Kidney glomerular epithelial cell (primary cell): ENCODE data around the gene KCNMA1.

ENCODE experiments used
- DNase-seq: peaks from one replicate; lab custom pipeline; 2025; lab: John Stamatoyannopoulos, UW

The KCNMA1 gene

DNA sequence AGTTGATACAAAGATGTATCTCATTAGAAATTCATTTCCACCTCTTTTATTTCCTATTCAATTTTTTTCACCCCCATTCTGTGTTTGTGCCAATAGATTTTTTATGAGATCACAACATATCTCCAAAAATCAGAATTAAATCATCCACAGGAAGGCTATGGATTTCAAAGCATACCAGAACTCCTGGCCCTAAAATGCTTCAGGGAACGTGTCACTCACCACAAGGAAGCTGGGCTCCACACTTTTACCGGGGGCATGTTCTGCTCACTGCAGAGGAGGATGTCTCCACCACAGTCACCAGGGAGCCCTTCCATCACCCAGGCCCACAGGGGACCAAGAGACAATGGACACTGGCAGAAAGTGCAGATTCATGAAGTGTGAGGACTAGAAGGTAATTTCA lies 456.8 kb downstream of the KCNMA1 start:
- no peak for DNase-seq

GRCh38 chr10:77180104-77180503 lies 457.5 kb downstream of the KCNMA1 start:
- DNase-seq, result no peak

DNA sequence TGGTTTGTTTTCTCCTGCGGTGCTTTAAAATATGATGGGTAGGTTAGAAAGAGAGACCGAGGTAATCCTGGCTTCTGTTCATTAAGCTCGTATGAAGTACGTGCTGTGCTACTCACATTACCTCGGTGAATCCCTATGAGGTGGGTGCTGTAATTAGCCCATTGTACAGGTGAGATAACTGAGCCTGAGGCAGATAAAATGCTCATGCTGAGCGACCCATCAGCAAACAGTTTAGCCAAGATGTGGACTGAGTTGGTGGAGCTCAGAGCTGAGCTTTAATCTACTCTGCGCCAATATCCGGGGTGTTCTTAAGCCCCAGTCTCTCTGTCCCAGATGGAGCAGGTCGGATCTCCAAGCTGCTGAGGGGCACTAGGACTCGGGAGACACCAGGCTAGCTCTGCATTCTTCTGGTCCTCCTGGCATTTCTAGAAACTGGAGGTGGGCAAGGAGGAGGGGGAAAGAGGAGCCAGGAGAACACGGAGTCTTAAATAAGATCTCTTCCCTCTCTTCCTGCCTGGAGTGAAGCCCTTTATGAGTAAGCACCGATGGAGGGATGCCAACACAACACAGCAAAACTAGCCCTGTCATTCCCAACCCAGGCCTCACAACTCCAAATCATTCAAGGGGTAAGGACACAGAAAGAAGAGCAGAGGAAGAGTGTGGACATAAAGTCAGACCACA lies 458.5 kb downstream of the KCNMA1 start:
- peak; percentile 78 for DNase-seq

GRCh38 chr10:77177589-77177988 lies 460.0 kb downstream of the KCNMA1 start:
- no peak for DNase-seq

DNA sequence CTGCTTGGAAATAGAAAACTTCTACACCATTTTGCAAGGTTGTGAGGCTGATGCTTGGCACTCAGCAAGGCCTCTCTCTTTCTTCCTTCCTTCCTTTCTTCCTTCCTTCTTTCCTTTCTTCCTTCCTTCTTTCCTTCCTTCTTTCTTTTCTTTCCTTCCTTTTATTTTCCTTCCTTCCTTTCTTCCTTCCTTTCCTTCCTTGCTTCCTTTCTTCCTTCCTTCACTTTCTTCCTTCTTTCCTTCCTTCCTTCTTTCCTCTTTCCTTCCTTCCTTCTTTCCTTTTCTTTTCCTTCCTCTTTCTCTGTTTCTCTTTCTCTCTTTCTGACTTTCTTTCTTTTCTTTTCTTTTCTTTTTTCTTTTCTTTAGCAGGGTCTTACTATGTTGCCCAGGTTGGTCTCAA lies 460.4 kb downstream of the KCNMA1 start:
- DNase-seq, result no peak

- no peak for DNase-seq
These were observed 461.4 kb downstream of the KCNMA1 start for GRCh38 chr10:77176232-77176631.

DNA sequence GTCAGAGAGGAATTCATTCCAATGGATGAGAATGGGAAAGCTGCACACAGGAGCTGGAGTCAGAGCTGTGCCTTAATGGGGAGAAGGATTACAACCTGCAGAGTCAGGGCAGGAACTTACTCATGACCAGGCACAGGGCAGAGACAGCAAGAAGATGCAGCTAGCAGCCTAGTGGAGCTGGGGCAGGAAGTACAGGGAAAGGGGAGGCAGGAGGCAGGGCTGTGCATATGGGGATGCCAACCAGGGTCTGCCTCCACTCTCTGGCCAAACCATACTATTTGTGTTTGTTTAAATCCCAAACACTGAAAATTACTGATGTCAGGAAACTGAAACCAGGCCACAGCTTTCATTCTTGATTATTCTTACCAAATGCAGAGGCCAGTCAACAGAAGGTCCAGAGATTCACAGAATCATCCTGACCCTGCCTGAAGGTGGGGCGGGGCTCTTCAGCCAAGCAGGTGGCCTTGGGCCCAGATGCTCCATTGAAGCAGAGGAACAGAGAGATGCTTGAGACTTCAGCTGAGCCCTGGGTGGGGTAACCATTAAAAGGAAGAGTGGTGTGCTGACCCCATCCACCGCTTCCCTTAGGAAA lies 461.9 kb downstream of the KCNMA1 start:
- no peak for DNase-seq

DNA sequence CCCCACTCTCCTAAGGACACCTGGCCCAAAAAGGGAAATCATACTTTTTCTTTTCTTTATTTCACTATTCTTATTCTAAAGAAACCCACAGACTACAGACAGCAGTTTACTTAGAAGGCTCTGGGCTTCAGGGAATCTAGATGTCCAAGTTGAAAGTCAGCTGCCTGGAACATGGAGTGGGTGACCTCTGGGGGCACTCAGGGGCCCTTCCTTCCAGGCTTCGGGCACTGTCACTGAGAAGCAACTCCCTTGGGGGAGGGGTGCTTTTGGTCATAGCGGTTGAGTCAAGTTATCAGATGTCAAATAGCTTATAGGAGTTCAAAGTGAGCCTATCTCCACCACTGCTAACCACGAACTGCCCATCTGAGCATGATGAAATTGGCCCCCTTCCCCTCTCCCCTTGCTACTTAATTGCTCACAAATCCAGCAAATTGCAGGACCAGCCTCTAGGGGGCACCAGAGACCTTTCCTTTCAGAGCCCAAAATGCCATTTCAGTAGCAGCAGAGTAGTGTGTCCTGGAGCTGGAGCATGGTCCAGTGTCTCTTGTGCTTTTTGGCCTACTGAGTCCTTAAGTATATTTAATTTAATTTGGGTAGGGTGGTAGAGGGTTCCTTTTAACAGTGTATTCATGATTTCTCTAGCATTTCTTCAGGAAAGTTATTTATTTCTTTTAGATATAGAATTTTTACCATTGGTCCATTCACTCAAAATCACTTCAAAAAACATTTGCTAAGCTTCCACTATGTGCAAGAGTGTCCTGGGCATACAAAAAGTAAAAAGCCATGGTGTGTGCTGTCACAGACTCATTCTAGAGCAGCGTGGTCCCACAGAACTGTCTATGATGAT lies 463.8 kb downstream of the KCNMA1 start:
- peak; percentile 77 for DNase-seq

DNA sequence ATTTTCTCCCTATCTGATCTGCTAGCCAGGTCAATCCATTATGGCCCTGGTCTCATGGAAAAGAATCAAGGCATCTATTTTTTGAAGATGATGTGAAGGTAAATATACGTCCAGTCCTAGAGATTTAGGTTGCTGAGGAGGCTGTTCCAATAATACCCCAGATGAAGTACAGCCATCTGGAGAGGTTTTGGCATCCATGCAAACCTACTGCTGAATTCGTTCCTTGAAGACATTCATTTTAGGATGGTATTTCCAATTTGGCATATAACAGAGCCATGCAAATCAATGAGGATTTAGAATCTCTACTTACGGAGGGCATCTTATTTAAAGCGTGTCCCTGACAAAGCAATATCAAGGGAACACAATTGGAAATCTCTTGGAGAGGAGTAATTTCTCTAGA lies 465.5 kb downstream of the KCNMA1 start:
- no peak for DNase-seq

DNA sequence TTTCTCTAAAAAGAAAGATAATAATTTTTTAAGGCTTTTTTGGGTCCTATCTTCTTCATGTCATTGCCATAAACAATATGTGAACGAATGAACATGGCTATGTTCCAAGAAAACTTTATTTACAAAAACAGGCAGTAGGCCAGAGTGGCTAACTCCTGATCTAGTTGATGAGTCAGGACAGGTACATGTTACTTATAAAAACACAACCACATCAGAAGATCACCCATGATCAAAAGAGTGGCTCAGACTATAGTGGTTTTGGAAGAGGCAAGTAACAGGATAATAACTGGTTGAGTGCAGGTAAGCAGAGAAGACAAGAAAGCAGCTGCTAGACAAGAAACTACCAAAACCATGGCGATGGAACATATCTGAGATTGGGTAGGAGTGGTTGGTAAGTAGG lies 468.7 kb downstream of the KCNMA1 start:
- DNase-seq, result no peak

GRCh38 chr10:77168161-77168560 lies 469.4 kb downstream of the KCNMA1 start:
- DNase-seq, result no peak

GRCh38 chr10:77165445-77166208 lies 472.0 kb downstream of the KCNMA1 start:
- DNase-seq, result peak; percentile 56

DNA sequence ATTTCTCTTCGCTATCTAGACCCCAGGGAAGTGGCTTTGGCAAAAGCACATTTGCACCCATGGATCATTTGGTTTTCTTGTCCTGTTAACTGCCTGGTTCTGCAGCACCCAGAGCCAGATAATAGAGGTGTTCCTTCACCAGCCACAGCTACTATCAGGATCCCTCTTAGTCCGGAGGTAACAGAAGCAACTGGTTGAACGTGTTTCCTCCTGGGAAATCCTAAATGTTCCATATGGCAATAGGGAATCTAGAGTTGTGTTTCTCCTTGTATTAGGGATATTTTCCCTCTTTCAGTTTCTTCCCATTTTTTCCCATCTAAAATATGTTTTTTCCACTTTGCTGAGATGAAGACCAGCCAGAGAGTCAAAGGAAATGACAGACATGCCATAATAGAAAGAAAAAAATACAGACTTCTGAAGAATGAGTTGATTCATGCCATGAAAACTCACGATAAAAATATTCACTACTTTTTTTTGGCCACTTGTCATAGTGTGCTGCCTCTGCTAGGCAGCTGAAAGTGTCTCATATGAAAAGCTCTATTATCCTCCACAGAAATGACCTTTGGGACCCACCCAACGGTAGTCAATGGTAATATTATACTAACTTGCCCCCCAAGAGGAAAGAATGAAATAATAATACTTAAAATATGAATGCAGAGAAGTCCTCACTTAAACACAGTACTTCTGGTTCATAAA lies 472.8 kb downstream of the KCNMA1 start:
- DNase-seq, result peak; percentile 13

- peak; percentile 97 for DNase-seq
These were observed 473.8 kb downstream of the KCNMA1 start for GRCh38 chr10:77163670-77164348.

DNA sequence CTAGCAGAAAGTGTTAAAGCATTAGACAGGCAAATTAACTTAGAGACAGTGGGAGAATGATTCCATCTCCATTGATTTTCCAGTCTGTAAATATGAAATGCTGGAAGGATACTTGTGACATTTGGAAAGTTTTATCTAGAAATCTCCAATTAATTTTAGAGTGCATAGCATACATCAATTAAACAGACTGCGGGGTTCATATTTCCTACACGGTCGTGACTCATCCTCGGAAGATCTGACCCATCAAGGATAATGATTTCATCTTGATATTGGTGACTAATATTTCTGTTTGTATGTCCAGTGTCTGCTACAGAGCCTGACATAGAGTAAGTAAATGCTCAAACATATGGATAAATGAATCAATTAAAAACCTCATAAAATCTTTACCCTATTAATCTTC lies 474.9 kb downstream of the KCNMA1 start:
- DNase-seq, result no peak

DNA sequence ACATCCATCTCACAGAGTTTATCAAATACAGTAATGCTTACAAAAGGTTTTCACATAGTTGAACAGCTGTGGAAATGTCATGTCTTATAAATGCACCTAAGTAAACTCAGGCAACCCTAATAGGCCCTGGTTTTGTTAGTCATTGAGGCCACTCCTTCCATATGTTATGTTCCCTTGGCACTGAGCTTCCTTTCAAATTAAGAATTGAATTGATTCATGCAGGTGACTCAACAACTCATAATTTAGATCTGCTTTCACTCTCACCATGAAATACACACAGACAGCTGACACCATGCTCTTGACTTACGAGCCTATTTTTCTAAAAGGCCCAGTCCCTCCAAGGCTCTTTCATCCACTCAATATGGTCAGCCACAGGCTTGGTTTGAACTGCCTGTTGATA lies 476.9 kb downstream of the KCNMA1 start:
- peak; percentile 84 for DNase-seq

DNA sequence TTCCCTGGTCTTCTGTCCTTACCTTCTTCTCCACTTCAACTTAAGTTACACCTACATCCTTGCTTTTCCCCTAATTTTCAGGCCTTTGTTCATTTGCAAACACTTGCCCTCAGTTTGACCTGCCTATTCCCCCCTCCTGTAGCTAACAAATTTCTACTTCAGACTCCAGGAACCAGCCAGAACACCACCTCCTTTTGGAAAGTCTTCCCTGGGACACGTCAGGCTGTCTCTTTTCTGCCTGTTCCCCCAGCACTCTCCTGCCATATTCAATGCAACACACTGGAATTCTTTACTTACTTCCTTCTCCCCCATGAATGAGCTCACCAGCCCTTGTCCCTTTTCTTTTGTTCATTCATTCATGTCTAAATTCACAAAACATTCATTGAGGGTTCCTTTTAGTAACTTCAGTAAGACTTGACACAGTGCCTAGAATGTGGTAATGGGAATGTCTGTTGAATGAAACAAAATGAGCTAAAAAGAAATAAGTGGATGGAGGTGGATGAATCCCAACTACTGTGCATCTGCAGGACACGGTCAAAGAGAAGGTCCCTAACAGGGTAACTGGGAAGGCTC lies 478.0 kb downstream of the KCNMA1 start:
- peak; percentile 18 for DNase-seq

GRCh38 chr10:77158666-77159065 lies 478.9 kb downstream of the KCNMA1 start:
- DNase-seq, result peak; percentile 19

GRCh38 chr10:77157248-77158019 lies 480.2 kb downstream of the KCNMA1 start:
- no peak for DNase-seq

- peak; percentile 72 for DNase-seq
These were observed 481.2 kb downstream of the KCNMA1 start for GRCh38 chr10:77156406-77156879.
